Measurements from ENCODE around the gene ACOX3. TPM values are rescaled to one million over a fixed set of nuclear protein-coding genes. Genes with fewer than 3 reads are reported as not detected.
"Not testable (repeated sequence)": the region's sequence is repeated elsewhere in the genome, so short reads cannot be mapped to it uniquely, and the experiment has no call there.

Gene ACOX3
- total RNA-seq, 1 donor: 26.9 TPM

- DNase-seq (ENCODE audit: low read depth): no peak
- no peak for TF ChIP-seq CTCF (IDR thresholded peaks at IDR 0.05; ENCODE audit: insufficient read depth, low read length)
Measured at GRCh38 chr4:8353158-8353669, 87.3 kb downstream of the ACOX3 start.

GRCh38 chr4:8352368-8353157, 88.0 kb downstream of the ACOX3 start:
- H3K4me3 ChIP-seq (ENCODE audit: low read depth, low read length): no peak overlapping the region
- TF ChIP-seq CTCF (IDR thresholded peaks at IDR 0.05; ENCODE audit: insufficient read depth, low read length): no peak
- no peak for DNase-seq (ENCODE audit: low read depth)

More at GRCh38 chr4:8353158-8353669, 87.3 kb downstream of the ACOX3 start:
- no peak overlapping the region for H3K4me3 ChIP-seq (ENCODE audit: low read depth, low read length)

- no peak overlapping the region for H3K4me3 ChIP-seq (ENCODE audit: low read depth, low read length)
- DNase-seq (ENCODE audit: low read depth): peak; percentile 46
- TF ChIP-seq CTCF (IDR thresholded peaks at IDR 0.05; ENCODE audit: insufficient read depth, low read length): no peak
Measured at GRCh38 chr4:8351931-8352367, 88.6 kb downstream of the ACOX3 start.

GRCh38 chr4:8350841-8351461, 89.6 kb downstream of the ACOX3 start:
- H3K4me3 ChIP-seq (ENCODE audit: low read depth, low read length): no peak overlapping the region
- DNase-seq (ENCODE audit: low read depth): no peak
- no peak for TF ChIP-seq CTCF (IDR thresholded peaks at IDR 0.05; ENCODE audit: insufficient read depth, low read length)

GRCh38 chr4:8350352-8350751, 90.2 kb downstream of the ACOX3 start:
- no peak overlapping the region for H3K4me3 ChIP-seq (ENCODE audit: low read depth, low read length)
- no peak for TF ChIP-seq CTCF (IDR thresholded peaks at IDR 0.05; ENCODE audit: insufficient read depth, low read length)
- DNase-seq (ENCODE audit: low read depth): no peak

- no peak for DNase-seq (ENCODE audit: low read depth)
- H3K4me3 ChIP-seq (ENCODE audit: low read depth, low read length): no peak overlapping the region
- TF ChIP-seq CTCF (IDR thresholded peaks at IDR 0.05; ENCODE audit: insufficient read depth, low read length): no peak
Measured at GRCh38 chr4:8349664-8350236, 90.8 kb downstream of the ACOX3 start.

GRCh38 chr4:8349236-8349635, 91.3 kb downstream of the ACOX3 start:
- DNase-seq (ENCODE audit: low read depth); H3K4me3 ChIP-seq (ENCODE audit: low read depth, low read length): not testable (repeated sequence)
